Measurements from ENCODE around the gene AEN.

The AEN gene

DNA sequence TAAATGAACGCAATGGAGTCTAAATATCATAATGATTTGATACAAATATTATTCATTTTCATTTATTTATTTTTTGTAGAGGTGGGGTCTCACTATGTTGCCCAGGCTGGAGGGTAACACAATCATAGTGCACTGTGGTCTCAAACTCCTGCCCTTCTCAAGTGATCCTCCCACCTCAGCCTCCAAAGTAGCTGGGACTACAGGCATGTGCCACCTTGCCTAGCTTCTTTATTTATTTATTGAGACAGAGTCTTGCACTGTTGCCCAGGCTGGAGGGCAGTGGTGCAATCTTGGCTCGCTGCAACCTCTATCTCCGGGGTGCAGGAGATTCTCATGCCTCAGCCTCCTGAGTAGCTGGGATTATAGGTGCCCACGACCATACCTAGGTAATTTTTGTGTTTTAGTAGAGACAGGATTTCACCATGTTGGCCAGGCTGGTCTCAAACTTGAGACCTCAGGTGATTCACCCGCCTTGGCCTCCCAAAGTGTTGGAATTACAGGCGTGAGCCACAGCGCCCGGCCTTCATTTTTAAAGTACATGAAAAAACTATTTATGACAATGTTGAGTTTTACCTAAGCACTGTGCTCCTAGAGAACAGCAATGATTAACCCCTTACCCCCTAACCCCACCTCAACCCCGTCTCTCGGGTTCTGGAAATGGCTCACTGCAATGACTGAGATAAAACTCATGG, 4.0 kb upstream of the AEN start:
- ATAC-seq (ENCODE audit: low read depth), result no peak
- TF ChIP-seq, protein P1, sequence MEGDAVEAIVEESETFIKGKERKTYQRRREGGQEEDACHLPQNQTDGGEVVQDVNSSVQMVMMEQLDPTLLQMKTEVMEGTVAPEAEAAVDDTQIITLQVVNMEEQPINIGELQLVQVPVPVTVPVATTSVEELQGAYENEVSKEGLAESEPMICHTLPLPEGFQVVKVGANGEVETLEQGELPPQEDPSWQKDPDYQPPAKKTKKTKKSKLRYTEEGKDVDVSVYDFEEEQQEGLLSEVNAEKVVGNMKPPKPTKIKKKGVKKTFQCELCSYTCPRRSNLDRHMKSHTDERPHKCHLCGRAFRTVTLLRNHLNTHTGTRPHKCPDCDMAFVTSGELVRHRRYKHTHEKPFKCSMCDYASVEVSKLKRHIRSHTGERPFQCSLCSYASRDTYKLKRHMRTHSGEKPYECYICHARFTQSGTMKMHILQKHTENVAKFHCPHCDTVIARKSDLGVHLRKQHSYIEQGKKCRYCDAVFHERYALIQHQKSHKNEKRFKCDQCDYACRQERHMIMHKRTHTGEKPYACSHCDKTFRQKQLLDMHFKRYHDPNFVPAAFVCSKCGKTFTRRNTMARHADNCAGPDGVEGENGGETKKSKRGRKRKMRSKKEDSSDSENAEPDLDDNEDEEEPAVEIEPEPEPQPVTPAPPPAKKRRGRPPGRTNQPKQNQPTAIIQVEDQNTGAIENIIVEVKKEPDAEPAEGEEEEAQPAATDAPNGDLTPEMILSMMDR (IDR thresholded peaks at IDR 0.05; ENCODE audit: poor library complexity, severe bottlenecking), result no peak
- Histone ChIP-seq H3K9me3 (ENCODE audit: severe bottlenecking) (no peaks in the 10 kb centered on the region), H3K4me3 (ENCODE audit: severe bottlenecking) (no peak overlapping the region), H3K27me3 (ENCODE audit: insufficient read depth, poor library complexity, severe bottlenecking) (no peaks in the 10 kb centered on the region), H3K27ac (ENCODE audit: poor library complexity, severe bottlenecking) (no peak overlapping the region), H3K36me3 (ENCODE audit: low read depth) (no peaks in the 10 kb centered on the region), H3K4me1 (ENCODE audit: insufficient read depth, poor library complexity, severe bottlenecking) (no peaks in the 10 kb centered on the region)
- DNase-seq (ENCODE audit: low spot score), result no peak

DNA sequence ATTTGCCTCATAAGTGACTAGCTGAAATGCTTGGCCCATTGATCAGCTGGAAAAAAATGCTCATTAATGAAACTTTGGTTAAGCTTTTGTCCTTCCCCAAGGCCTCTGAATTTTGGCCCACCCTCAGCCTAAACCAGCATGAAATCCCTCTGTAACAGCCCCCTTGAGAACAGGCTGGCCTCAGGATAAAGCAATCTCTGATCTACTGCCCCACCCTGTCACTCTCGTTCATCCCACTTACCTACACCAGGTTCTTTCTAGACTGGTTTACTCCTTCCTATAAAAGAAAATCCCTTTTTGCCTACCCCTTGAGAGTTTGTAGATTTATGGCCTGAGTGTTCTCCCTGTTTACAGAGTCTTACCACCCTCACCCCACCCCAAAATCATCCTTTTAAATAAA, 3.4 kb upstream of the AEN start:
- Histone ChIP-seq H3K4me1 (ENCODE audit: insufficient read depth, poor library complexity, severe bottlenecking) (peaks cover 2% of the 10 kb centered on the region), H3K9me3 (ENCODE audit: severe bottlenecking) (no peaks in the 10 kb centered on the region), H3K27ac (ENCODE audit: poor library complexity, severe bottlenecking) (no peak overlapping the region), H3K36me3 (ENCODE audit: low read depth) (no peaks in the 10 kb centered on the region), H3K4me3 (ENCODE audit: severe bottlenecking) (no peak overlapping the region), H3K27me3 (ENCODE audit: insufficient read depth, poor library complexity, severe bottlenecking) (no peaks in the 10 kb centered on the region)
- TF ChIP-seq, protein P1 (IDR thresholded peaks at IDR 0.05; ENCODE audit: poor library complexity, severe bottlenecking), result no peak
- DNase-seq (ENCODE audit: low spot score) (no peak), ATAC-seq (ENCODE audit: low read depth) (no peak)

DNA sequence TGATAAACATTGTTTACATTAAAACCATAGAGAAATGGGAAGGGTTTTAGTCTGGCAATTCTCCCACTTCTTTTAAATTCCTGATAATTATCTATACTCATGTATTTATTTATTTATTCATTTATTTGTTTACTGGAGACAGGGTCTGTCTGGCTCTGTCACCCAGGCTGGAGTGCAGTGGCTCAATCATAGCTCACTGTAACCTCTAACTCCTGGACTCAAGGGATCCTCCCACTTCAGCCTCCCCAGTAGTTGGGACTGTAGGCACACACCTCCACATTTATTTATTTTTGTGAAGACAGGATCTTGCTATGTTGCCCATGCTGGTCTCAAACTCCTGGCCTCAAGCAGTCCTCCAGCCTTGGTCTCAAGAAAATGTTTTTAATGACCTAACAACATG, 2.5 kb upstream of the AEN start:
- peaks cover 9% of the 10 kb centered on the region for H3K4me1 ChIP-seq (ENCODE audit: insufficient read depth, poor library complexity, severe bottlenecking)
- peaks cover 5% of the 10 kb centered on the region for H3K36me3 ChIP-seq (ENCODE audit: low read depth)
- H3K4me3 ChIP-seq (ENCODE audit: severe bottlenecking), result no peak overlapping the region
- TF ChIP-seq, protein P1 (IDR thresholded peaks at IDR 0.05; ENCODE audit: poor library complexity, severe bottlenecking), result no peak
- no peak for ATAC-seq (ENCODE audit: low read depth)
- H3K27ac ChIP-seq (ENCODE audit: poor library complexity, severe bottlenecking), result no peak overlapping the region
- no peaks in the 10 kb centered on the region for H3K9me3 ChIP-seq (ENCODE audit: severe bottlenecking)
- no peaks in the 10 kb centered on the region for H3K27me3 ChIP-seq (ENCODE audit: insufficient read depth, poor library complexity, severe bottlenecking)
- DNase-seq (ENCODE audit: low spot score), result no peak

DNA sequence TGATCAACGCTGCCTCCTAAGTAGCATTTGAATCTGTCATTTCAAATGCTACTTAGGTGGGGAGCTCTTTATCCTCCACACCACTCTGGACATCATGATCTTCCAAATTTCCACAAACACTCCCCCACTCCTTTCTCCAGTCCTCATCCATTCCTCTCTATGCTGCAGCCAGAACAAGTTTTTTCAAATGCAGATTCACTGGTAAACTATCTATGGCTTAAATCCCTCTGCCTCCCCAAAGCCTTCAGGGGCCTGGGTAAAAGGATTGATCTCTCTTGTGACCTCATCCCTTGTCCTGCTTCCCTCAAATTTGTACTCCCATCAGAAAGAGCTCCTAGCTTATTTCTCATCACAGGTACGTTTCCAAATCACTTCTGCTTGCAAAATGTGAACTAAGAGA, 1.3 kb upstream of the AEN start:
- Histone ChIP-seq H3K4me1 (ENCODE audit: insufficient read depth, poor library complexity, severe bottlenecking) (peaks cover 20% of the 10 kb centered on the region), H3K27me3 (ENCODE audit: insufficient read depth, poor library complexity, severe bottlenecking) (no peaks in the 10 kb centered on the region), H3K4me3 (ENCODE audit: severe bottlenecking) (no peak overlapping the region), H3K36me3 (ENCODE audit: low read depth) (peaks cover 16% of the 10 kb centered on the region), H3K9me3 (ENCODE audit: severe bottlenecking) (no peaks in the 10 kb centered on the region), H3K27ac (ENCODE audit: poor library complexity, severe bottlenecking) (no peak overlapping the region)
- DNase-seq (ENCODE audit: low spot score) (no peak), ATAC-seq (ENCODE audit: low read depth) (no peak)
- TF ChIP-seq, protein P1 (IDR thresholded peaks at IDR 0.05; ENCODE audit: poor library complexity, severe bottlenecking), result no peak
